OCI-LY3 (cell line): Measurements from ENCODE around the gene ZKSCAN5.
A peak's percentile ranks its signal among the peaks of the same experiment; 100 is the strongest.

ENCODE experiments used
- H2AFZ ChIP-seq: fragments of 200-600, 300-600 bp; shearing (Covaris generic); 2 replicates; pipeline ENCODE4 v1.6.0; 2014; ENCODE audit warnings: antibody characterized with exemption, low read depth, low read length
- H3K27ac ChIP-seq: fragments of 200-600, 300-600 bp; sonication (generic); 2 replicates; pipeline ENCODE4 v1.5.1; 2014; ENCODE audit warnings: mild to moderate bottlenecking, low read length, moderate library complexity, mixed read lengths
- H3K27me3 ChIP-seq: fragments of 200-600, 300-600 bp; sonication (generic); 2 replicates; pipeline ENCODE4 v1.6.1; 2014; ENCODE audit warnings: low read depth, low read length, mixed read lengths
- H3K36me3 ChIP-seq: fragments of 200-600, 300-600 bp; sonication (generic); replicated peaks from 2 replicates; pipeline ENCODE3; 2014; ENCODE audit warnings: low read depth, low read length, mixed read lengths
- H3K4me1 ChIP-seq: fragments of 300-600, 200-600 bp; sonication (generic); 2 replicates; pipeline ENCODE4 v1.6.1; 2014; ENCODE audit warnings: low read length, mixed read lengths
- H3K4me2 ChIP-seq: fragments of 200-600, 300-600 bp; sonication (generic); 2 replicates; pipeline ENCODE4 v1.6.1; 2014; ENCODE audit warnings: low read length, mixed read lengths
- H3K4me3 ChIP-seq: fragments of 300-600, 200-600 bp; sonication (generic); 2 replicates; pipeline ENCODE4 v1.5.1; 2014; ENCODE audit warnings: antibody characterized with exemption, mild to moderate bottlenecking, low read length, moderate library complexity
- H3K79me2 ChIP-seq: fragments of 300-600, 200-600 bp; shearing (Covaris generic); 2 replicates; pipeline ENCODE4 v1.6.1; 2014; ENCODE audit warnings: mild to moderate bottlenecking, low read length, mixed read lengths
- H3K9ac ChIP-seq: fragments of 300-600, 200-600 bp; shearing (Covaris generic); 2 replicates; pipeline ENCODE4 v1.6.0; 2014; ENCODE audit warnings: mild to moderate bottlenecking, low read length, moderate library complexity
- H3K9me3 ChIP-seq: fragments of 200-600, 300-600 bp; shearing (Covaris generic); 2 replicates; pipeline ENCODE4 v1.6.1; 2014; ENCODE audit warnings: low read length, mixed read lengths; ENCODE audit not compliant: insufficient read depth
- H4K20me1 ChIP-seq: fragments of 200-600, 300-600 bp; sonication (generic); 2 replicates; pipeline ENCODE4 v1.6.1; 2016; ENCODE audit warnings: low read length, mixed read lengths; ENCODE audit not compliant: insufficient read depth
- CTCF ChIP-seq: fragments of 200-600, 300-600 bp; sonication (generic); IDR thresholded peaks from 2 replicates; pipeline ENCODE4 v1.5.1; 2014; ENCODE audit warnings: antibody characterized with exemption, low read length, low read depth
- EZH2phosphoT487 ChIP-seq: fragments of 200-600 bp; shearing (Covaris generic); IDR thresholded peaks from 2 replicates; pipeline ENCODE4 v1.6.1; 2018; ENCODE audit warnings: antibody characterized with exemption, mixed run types, low read depth

The ZKSCAN5 gene

GRCh38 chr7:99473315-99473596 is 31.2 kb upstream of the ZKSCAN5 start:
- Histone ChIP-seq H3K27ac (peak overlapping the region; percentile 49), H3K9ac (peak overlapping the region; percentile 82), H3K4me2 (peak overlapping the region; percentile 66), H3K4me1 (peaks cover 9% of the 10 kb centered on the region; the same call in 1 of the 2 replicates), H3K9me3 (no peaks in the 10 kb centered on the region), H3K4me3 (peak overlapping the region; percentile 90), H3K79me2 (peaks cover 55% of the 10 kb centered on the region), H3K36me3 (peaks cover 9% of the 10 kb centered on the region), H3K27me3 (no peaks in the 10 kb centered on the region), H4K20me1 (no peaks in the 10 kb centered on the region), H2AFZ (no peak overlapping the region; the same call in 1 of the 2 replicates)
- TF ChIP-seq CTCF: no peak
- TF ChIP-seq EZH2phosphoT487: no peak

GRCh38 chr7:99476107-99476506 is 28.4 kb upstream of the ZKSCAN5 start:
- no peak overlapping the region for H2AFZ ChIP-seq
- no peaks in the 10 kb centered on the region for H3K27me3 ChIP-seq
- H3K79me2 ChIP-seq: peaks cover 71% of the 10 kb centered on the region
- H3K9ac ChIP-seq: no peak overlapping the region
- no peak overlapping the region for H3K27ac ChIP-seq
- H3K36me3 ChIP-seq: peaks cover 26% of the 10 kb centered on the region
- peaks cover 8% of the 10 kb centered on the region; the same call in 1 of the 2 replicates for H3K4me1 ChIP-seq
- no peaks in the 10 kb centered on the region for H4K20me1 ChIP-seq
- TF ChIP-seq EZH2phosphoT487 (no peak), CTCF (no peak)
- no peak overlapping the region for H3K4me3 ChIP-seq
- H3K9me3 ChIP-seq: no peaks in the 10 kb centered on the region
- no peak overlapping the region for H3K4me2 ChIP-seq

- TF ChIP-seq EZH2phosphoT487: no peak
- TF ChIP-seq CTCF: no peak
- Histone ChIP-seq H3K79me2 (peaks cover 60% of the 10 kb centered on the region), H3K4me1 (peaks cover 3% of the 10 kb centered on the region; the same call in 1 of the 2 replicates), H3K4me3 (no peak overlapping the region), H3K9ac (no peak overlapping the region), H3K36me3 (peaks cover 30% of the 10 kb centered on the region), H3K9me3 (no peaks in the 10 kb centered on the region), H3K27me3 (no peaks in the 10 kb centered on the region), H4K20me1 (no peaks in the 10 kb centered on the region), H3K27ac (no peak overlapping the region), H2AFZ (no peak overlapping the region), H3K4me2 (no peak overlapping the region)
Measured at GRCh38 chr7:99478464-99479440, 25.7 kb upstream of the ZKSCAN5 start.

- no peaks in the 10 kb centered on the region for H3K9me3 ChIP-seq
- no peak overlapping the region for H3K27ac ChIP-seq
- no peak overlapping the region for H3K4me2 ChIP-seq
- no peak overlapping the region for H2AFZ ChIP-seq
- H3K9ac ChIP-seq: no peak overlapping the region
- H3K4me3 ChIP-seq: no peak overlapping the region
- H3K79me2 ChIP-seq: no peaks in the 10 kb centered on the region; the same call in 1 of the 2 replicates
- H3K4me1 ChIP-seq: no peaks in the 10 kb centered on the region
- no peak for TF ChIP-seq CTCF
- TF ChIP-seq EZH2phosphoT487: no peak
- no peaks in the 10 kb centered on the region for H4K20me1 ChIP-seq
- no peaks in the 10 kb centered on the region for H3K27me3 ChIP-seq
- H3K36me3 ChIP-seq: peaks cover 31% of the 10 kb centered on the region
Measured at GRCh38 chr7:99485094-99485493, 19.4 kb upstream of the ZKSCAN5 start.
